HEK293 (cell line): ENCODE measurements around the gene DNAH11.

Source experiments
- CTCF ChIA-PET: fragments of 350-600 bp; formaldehyde crosslinking; extraction: SDS; loops from one replicate; lab custom pipeline; 2021; ENCODE audit warnings: antibody characterized with exemption; lab: Yijun Ruan, JAX
- POLR2A ChIA-PET: fragments of 300-600 bp; formaldehyde crosslinking; extraction: SDS; loops from one replicate; lab custom pipeline; 2020; ENCODE audit warnings: antibody characterized with exemption, inconsistent platforms; lab: Yijun Ruan, JAX
- H3K27ac ChIP-seq: fragments of 200-500 bp; sonication (Bioruptor generic); 2 replicates; pipeline ENCODE4 v1.5.1; 2014; ENCODE audit warnings: low read depth, low read length, control low read depth, inconsistent platforms; ENCODE audit errors: extremely low read depth
- H3K36me3 ChIP-seq, 2 experiments: fragments of 200-500 bp in 1 of 2; sonication (Bioruptor generic) in 1 of 2; 1 replicate in 1 of 2; 2 replicates in 1 of 2; pipeline ENCODE4 v1.5.1; 2014 to 2017; ENCODE audit warnings: inconsistent platforms in 2 of 2, low read length in 2 of 2; ENCODE audit not compliant: control insufficient read depth in 2 of 2, insufficient read depth in 1 of 2
- H3K4me1 ChIP-seq: fragments of 200-500 bp; sonication (Bioruptor generic); 2 replicates; pipeline ENCODE4 v1.5.1; 2014; ENCODE audit warnings: mild to moderate bottlenecking, low read length, inconsistent platforms; ENCODE audit not compliant: control insufficient read depth, insufficient read depth
- H3K4me3 ChIP-seq: 2 replicates; pipeline ENCODE4 v1.5.1; 2011; ENCODE audit warnings: low read depth, mild to moderate bottlenecking, control low read depth, low read length, moderate library complexity
- H3K9me3 ChIP-seq: fragments of 200-500 bp; sonication (Bioruptor generic); 2 replicates; pipeline ENCODE4 v1.5.1; 2014; ENCODE audit warnings: low read depth, low read length, inconsistent platforms; ENCODE audit not compliant: control insufficient read depth, insufficient read depth
- IKZF3 ChIP-seq: fragments of 450-650 bp; IDR thresholded peaks from 2 replicates; pipeline ENCODE4 v1.5.0; 2018; ENCODE audit warnings: missing biosample characterization, mild to moderate bottlenecking, missing genetic modification characterization, moderate library complexity
- WT1 ChIP-seq: fragments of 450-650 bp; formaldehyde crosslinking; IDR thresholded peaks from 2 replicates; pipeline ENCODE4 v1.5.1; 2016; ENCODE audit warnings: missing biosample characterization, missing genetic modification characterization
- ZBTB20 ChIP-seq: fragments of 450-650 bp; formaldehyde crosslinking; IDR thresholded peaks from 2 replicates; pipeline ENCODE4 v1.5.1; 2016; ENCODE audit warnings: missing biosample characterization, missing genetic modification characterization
- ZFP69B ChIP-seq: fragments of 450-650 bp; formaldehyde crosslinking; IDR thresholded peaks from 2 replicates; pipeline ENCODE4 v1.5.1; 2016; ENCODE audit warnings: missing biosample characterization, missing genetic modification characterization
- ZNF211 ChIP-seq: fragments of 450-650 bp; formaldehyde crosslinking; IDR thresholded peaks from 2 replicates; pipeline ENCODE4 v1.5.1; 2016; ENCODE audit warnings: low read depth, missing biosample characterization, missing genetic modification characterization
- ZNF221 ChIP-seq: fragments of 450-650 bp; formaldehyde crosslinking; IDR thresholded peaks from 2 replicates; pipeline ENCODE4 v1.5.1; 2017; ENCODE audit warnings: missing biosample characterization, missing genetic modification characterization, borderline replicate concordance
- ZNF311 ChIP-seq: fragments of 450-650 bp; formaldehyde crosslinking; IDR thresholded peaks from 2 replicates; pipeline ENCODE4 v1.5.1; 2017; ENCODE audit warnings: missing biosample characterization, missing genetic modification characterization, borderline replicate concordance
- ZNF398 ChIP-seq: fragments of 450-650 bp; formaldehyde crosslinking; IDR thresholded peaks from 2 replicates; pipeline ENCODE4 v1.5.1; 2017; ENCODE audit warnings: missing biosample characterization, missing genetic modification characterization
- ZNF501 ChIP-seq: fragments of 450-650 bp; formaldehyde crosslinking; IDR thresholded peaks from 2 replicates; pipeline ENCODE4 v1.5.1; 2016; ENCODE audit warnings: missing biosample characterization, missing genetic modification characterization
- ZNF514 ChIP-seq: fragments of 450-650 bp; formaldehyde crosslinking; IDR thresholded peaks from 2 replicates; pipeline ENCODE4 v1.5.1; 2016; ENCODE audit warnings: missing biosample characterization, missing genetic modification characterization
- ZNF580 ChIP-seq: fragments of 450-650 bp; formaldehyde crosslinking; IDR thresholded peaks from 2 replicates; pipeline ENCODE4 v1.5.1; 2016; ENCODE audit warnings: missing biosample characterization, missing genetic modification characterization
- ZNF629 ChIP-seq: fragments of 450-650 bp; formaldehyde crosslinking; IDR thresholded peaks from 2 replicates; pipeline ENCODE4 v1.5.1; 2017; ENCODE audit warnings: missing biosample characterization, missing genetic modification characterization
- ZNF76 ChIP-seq: fragments of 450-650 bp; formaldehyde crosslinking; IDR thresholded peaks from 2 replicates; pipeline ENCODE4; 2016; ENCODE audit warnings: low read depth, missing biosample characterization, missing genetic modification characterization, borderline replicate concordance
- ZNF776 ChIP-seq: fragments of 450-650 bp; formaldehyde crosslinking; IDR thresholded peaks from 2 replicates; pipeline ENCODE4 v1.5.0; 2017; ENCODE audit warnings: missing biosample characterization, missing genetic modification characterization, borderline replicate concordance
- ZNF785 ChIP-seq: fragments of 450-650 bp; formaldehyde crosslinking; IDR thresholded peaks from 2 replicates; pipeline ENCODE4 v1.5.1; 2016; ENCODE audit warnings: missing biosample characterization, missing genetic modification characterization
- ZNF837 ChIP-seq: fragments of 450-650 bp; formaldehyde crosslinking; IDR thresholded peaks from 2 replicates; pipeline ENCODE4 v1.5.1; 2016; ENCODE audit warnings: missing biosample characterization, missing genetic modification characterization
- ZNF843 ChIP-seq: fragments of 450-650 bp; formaldehyde crosslinking; IDR thresholded peaks from 2 replicates; pipeline ENCODE4 v1.5.1; 2016; ENCODE audit warnings: missing biosample characterization, missing genetic modification characterization
- ZSCAN4 ChIP-seq: fragments of 450-650 bp; formaldehyde crosslinking; IDR thresholded peaks from 2 replicates; pipeline ENCODE4 v1.5.1; 2017; ENCODE audit warnings: missing biosample characterization, missing genetic modification characterization
- TF ChIP-seq, protein P1 (sequence below): fragments of 450-650 bp; formaldehyde crosslinking; IDR thresholded peaks from 2 replicates; pipeline ENCODE4 v1.5.1; 2016; ENCODE audit warnings: missing biosample characterization, missing genetic modification characterization
- TF ChIP-seq, protein P2 (sequence below): fragments of 450-650 bp; formaldehyde crosslinking; IDR thresholded peaks from 2 replicates; pipeline ENCODE4 v1.5.1; 2016; ENCODE audit warnings: missing biosample characterization, missing genetic modification characterization
- TF ChIP-seq, protein P3 (sequence below): fragments of 450-650 bp; formaldehyde crosslinking; IDR thresholded peaks from 2 replicates; pipeline ENCODE4 v1.5.1; 2016; ENCODE audit warnings: missing biosample characterization, missing genetic modification characterization
- TF ChIP-seq, protein P4 (sequence below): fragments of 450-650 bp; formaldehyde crosslinking; IDR thresholded peaks from 2 replicates; pipeline ENCODE4 v1.5.1; 2016; ENCODE audit warnings: missing biosample characterization, missing genetic modification characterization

The DNAH11 gene

GRCh38 chr7:21946222-21946709 lies 403.4 kb downstream of the DNAH11 start:
- Histone ChIP-seq H3K4me3 (peak overlapping the region; percentile 85; the same call in 1 of the 2 replicates), H3K4me1 (peaks cover 45% of the 10 kb centered on the region), H3K36me3 (no peaks in the 10 kb centered on the region), H3K9me3 (no peaks in the 10 kb centered on the region), H3K27ac (peak overlapping the region; percentile 93)
- CTCF ChIA-PET = interaction anchor here (0.8 kb wide), 1 partner anchor 16 kb away, joined by 3 read pairs; no protein-coding TSS in a partner anchor
- POLR2A ChIA-PET = interaction anchor here (1.4 to 2.0 kb wide), 3 partner anchors 7 to 23 kb away, joined by 4 to 8 read pairs (median 7); no protein-coding TSS in a partner anchor
- TF ChIP-seq ZNF514 = no peak
- TF ChIP-seq WT1 (tag by site-specific recombination) = 0 out of 2 replicates have a peak, but pooled peaks have one; percentile 38
- TF ChIP-seq, protein P1, sequence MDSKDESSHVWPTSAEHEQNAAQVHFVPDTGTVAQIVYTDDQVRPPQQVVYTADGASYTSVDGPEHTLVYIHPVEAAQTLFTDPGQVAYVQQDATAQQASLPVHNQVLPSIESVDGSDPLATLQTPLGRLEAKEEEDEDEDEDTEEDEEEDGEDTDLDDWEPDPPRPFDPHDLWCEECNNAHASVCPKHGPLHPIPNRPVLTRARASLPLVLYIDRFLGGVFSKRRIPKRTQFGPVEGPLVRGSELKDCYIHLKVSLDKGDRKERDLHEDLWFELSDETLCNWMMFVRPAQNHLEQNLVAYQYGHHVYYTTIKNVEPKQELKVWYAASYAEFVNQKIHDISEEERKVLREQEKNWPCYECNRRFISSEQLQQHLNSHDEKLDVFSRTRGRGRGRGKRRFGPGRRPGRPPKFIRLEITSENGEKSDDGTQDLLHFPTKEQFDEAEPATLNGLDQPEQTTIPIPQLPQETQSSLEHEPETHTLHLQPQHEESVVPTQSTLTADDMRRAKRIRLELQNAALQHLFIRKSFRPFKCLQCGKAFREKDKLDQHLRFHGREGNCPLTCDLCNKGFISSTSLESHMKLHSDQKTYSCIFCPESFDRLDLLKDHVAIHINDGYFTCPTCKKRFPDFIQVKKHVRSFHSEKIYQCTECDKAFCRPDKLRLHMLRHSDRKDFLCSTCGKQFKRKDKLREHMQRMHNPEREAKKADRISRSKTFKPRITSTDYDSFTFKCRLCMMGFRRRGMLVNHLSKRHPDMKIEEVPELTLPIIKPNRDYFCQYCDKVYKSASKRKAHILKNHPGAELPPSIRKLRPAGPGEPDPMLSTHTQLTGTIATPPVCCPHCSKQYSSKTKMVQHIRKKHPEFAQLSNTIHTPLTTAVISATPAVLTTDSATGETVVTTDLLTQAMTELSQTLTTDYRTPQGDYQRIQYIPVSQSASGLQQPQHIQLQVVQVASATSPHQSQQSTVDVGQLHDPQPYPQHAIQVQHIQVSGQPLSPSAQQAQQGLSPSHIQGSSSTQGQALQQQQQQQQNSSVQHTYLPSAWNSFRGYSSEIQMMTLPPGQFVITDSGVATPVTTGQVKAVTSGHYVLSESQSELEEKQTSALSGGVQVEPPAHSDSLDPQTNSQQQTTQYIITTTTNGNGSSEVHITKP = no peak
- TF ChIP-seq ZNF398 (tag by site-specific recombination) = no peak
- TF ChIP-seq, protein P2, sequence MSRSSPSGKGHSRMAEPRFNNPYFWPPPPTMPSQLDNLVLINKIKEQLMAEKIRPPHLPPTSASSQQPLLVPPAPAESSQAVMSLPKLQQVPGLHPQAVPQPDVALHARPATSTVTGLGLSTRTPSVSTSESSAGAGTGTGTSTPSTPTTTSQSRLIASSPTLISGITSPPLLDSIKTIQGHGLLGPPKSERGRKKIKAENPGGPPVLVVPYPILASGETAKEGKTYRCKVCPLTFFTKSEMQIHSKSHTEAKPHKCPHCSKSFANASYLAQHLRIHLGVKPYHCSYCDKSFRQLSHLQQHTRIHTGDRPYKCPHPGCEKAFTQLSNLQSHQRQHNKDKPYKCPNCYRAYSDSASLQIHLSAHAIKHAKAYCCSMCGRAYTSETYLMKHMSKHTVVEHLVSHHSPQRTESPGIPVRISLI (tag by site-specific recombination) = no peak
- TF ChIP-seq ZNF843 (tag by site-specific recombination) = no peak
- no peak for TF ChIP-seq ZNF211 (tag by site-specific recombination)
- TF ChIP-seq ZNF837 (tag by site-specific recombination) = no peak
- TF ChIP-seq ZSCAN4 (tag by site-specific recombination) = no peak
- 0 out of 2 replicates have a peak, but pooled peaks have one; percentile 29 for TF ChIP-seq ZNF629 (tag by site-specific recombination)
- peak; percentile 1; the same call in 1 of the 2 replicates for TF ChIP-seq ZBTB20 (tag by site-specific recombination)
- no peak for TF ChIP-seq ZFP69B (tag by site-specific recombination)
- TF ChIP-seq, protein P3, sequence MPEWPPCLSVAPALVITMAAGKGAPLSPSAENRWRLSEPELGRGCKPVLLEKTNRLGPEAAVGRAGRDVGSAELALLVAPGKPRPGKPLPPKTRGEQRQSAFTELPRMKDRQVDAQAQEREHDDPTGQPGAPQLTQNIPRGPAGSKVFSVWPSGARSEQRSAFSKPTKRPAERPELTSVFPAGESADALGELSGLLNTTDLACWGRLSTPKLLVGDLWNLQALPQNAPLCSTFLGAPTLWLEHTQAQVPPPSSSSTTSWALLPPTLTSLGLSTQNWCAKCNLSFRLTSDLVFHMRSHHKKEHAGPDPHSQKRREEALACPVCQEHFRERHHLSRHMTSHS = no peak
- 0 out of 2 replicates have a peak, but pooled peaks have one; percentile 9 for TF ChIP-seq ZNF501 (tag by site-specific recombination)
- 0 out of 2 replicates have a peak, but pooled peaks have one; percentile 10 for TF ChIP-seq IKZF3 (tag by site-specific recombination)
- no peak for TF ChIP-seq ZNF776 (tag by site-specific recombination)
- no peak for TF ChIP-seq ZNF580
- no peak for TF ChIP-seq ZNF311
- TF ChIP-seq ZNF76 (tag by site-specific recombination) = no peak
- no peak for TF ChIP-seq ZNF221
- TF ChIP-seq, protein P4, sequence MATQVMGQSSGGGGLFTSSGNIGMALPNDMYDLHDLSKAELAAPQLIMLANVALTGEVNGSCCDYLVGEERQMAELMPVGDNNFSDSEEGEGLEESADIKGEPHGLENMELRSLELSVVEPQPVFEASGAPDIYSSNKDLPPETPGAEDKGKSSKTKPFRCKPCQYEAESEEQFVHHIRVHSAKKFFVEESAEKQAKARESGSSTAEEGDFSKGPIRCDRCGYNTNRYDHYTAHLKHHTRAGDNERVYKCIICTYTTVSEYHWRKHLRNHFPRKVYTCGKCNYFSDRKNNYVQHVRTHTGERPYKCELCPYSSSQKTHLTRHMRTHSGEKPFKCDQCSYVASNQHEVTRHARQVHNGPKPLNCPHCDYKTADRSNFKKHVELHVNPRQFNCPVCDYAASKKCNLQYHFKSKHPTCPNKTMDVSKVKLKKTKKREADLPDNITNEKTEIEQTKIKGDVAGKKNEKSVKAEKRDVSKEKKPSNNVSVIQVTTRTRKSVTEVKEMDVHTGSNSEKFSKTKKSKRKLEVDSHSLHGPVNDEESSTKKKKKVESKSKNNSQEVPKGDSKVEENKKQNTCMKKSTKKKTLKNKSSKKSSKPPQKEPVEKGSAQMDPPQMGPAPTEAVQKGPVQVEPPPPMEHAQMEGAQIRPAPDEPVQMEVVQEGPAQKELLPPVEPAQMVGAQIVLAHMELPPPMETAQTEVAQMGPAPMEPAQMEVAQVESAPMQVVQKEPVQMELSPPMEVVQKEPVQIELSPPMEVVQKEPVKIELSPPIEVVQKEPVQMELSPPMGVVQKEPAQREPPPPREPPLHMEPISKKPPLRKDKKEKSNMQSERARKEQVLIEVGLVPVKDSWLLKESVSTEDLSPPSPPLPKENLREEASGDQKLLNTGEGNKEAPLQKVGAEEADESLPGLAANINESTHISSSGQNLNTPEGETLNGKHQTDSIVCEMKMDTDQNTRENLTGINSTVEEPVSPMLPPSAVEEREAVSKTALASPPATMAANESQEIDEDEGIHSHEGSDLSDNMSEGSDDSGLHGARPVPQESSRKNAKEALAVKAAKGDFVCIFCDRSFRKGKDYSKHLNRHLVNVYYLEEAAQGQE (tag by site-specific recombination) = no peak
- no peak for TF ChIP-seq ZNF785
